ENCODE measurements around the gene KCND3.

The KCND3 gene

GRCh38 chr1:111833334-111833733 lies 156.1 kb downstream of the KCND3 start:
- H3K27me3 ChIP-seq: peaks cover 18% of the 10 kb centered on the region
- H3K36me3 ChIP-seq: no peaks in the 10 kb centered on the region
- H3K4me1 ChIP-seq (ENCODE audit: control insufficient read depth in 1 of 2, insufficient read depth in 1 of 2, low read depth in 1 of 2, low read length in 1 of 2): no peaks in the 10 kb centered on the region
- H3K27ac ChIP-seq: no peak overlapping the region
- H3K4me3 ChIP-seq (ENCODE audit: low read depth in 1 of 2, low read length in 1 of 2): no peak overlapping the region
- no peaks in the 10 kb centered on the region for H3K9me3 ChIP-seq
- TF ChIP-seq, protein P1, sequence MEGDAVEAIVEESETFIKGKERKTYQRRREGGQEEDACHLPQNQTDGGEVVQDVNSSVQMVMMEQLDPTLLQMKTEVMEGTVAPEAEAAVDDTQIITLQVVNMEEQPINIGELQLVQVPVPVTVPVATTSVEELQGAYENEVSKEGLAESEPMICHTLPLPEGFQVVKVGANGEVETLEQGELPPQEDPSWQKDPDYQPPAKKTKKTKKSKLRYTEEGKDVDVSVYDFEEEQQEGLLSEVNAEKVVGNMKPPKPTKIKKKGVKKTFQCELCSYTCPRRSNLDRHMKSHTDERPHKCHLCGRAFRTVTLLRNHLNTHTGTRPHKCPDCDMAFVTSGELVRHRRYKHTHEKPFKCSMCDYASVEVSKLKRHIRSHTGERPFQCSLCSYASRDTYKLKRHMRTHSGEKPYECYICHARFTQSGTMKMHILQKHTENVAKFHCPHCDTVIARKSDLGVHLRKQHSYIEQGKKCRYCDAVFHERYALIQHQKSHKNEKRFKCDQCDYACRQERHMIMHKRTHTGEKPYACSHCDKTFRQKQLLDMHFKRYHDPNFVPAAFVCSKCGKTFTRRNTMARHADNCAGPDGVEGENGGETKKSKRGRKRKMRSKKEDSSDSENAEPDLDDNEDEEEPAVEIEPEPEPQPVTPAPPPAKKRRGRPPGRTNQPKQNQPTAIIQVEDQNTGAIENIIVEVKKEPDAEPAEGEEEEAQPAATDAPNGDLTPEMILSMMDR (IDR thresholded peaks at IDR 0.05): no peak

- no peaks in the 10 kb centered on the region for H3K9me3 ChIP-seq
- H3K27me3 ChIP-seq: peaks cover 18% of the 10 kb centered on the region
- H3K4me1 ChIP-seq (ENCODE audit: control insufficient read depth in 1 of 2, insufficient read depth in 1 of 2, low read depth in 1 of 2, low read length in 1 of 2): no peaks in the 10 kb centered on the region
- H3K4me3 ChIP-seq (ENCODE audit: low read depth in 1 of 2, low read length in 1 of 2): no peak overlapping the region
- TF ChIP-seq, protein P1 (IDR thresholded peaks at IDR 0.05): no peak
- no peak overlapping the region for H3K27ac ChIP-seq
- no peaks in the 10 kb centered on the region for H3K36me3 ChIP-seq
Observed at GRCh38 chr1:111832521-111833155, 156.8 kb downstream of the KCND3 start.

DNA sequence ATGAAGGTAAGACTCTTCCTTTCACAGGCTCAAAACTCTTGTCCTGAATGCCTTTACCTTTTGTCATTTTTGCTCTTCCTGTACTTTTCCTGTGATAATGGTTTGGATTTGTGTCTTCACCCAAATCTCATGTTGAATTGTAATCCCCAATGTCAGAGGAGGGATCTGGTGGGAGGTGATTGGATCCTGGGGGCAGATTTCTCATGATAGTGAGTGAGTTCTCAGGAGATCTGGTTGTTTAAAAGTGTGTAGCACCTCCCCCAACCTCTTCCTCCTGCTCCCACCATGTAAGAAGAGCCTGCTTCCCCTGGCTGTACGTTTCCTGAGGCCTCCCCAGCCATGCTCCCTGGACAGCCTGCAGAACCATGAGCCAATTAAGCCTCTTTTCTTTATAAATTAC lies 158.3 kb downstream of the KCND3 start:
- TF ChIP-seq, protein P1 (IDR thresholded peaks at IDR 0.05): no peak
- H3K27me3 ChIP-seq: peaks cover 18% of the 10 kb centered on the region
- H3K27ac ChIP-seq: no peak overlapping the region
- H3K4me3 ChIP-seq (ENCODE audit: low read depth in 1 of 2, low read length in 1 of 2): no peak overlapping the region
- H3K36me3 ChIP-seq: no peaks in the 10 kb centered on the region
- no peaks in the 10 kb centered on the region for H3K4me1 ChIP-seq (ENCODE audit: control insufficient read depth in 1 of 2, insufficient read depth in 1 of 2, low read depth in 1 of 2, low read length in 1 of 2)
- H3K9me3 ChIP-seq: no peaks in the 10 kb centered on the region

GRCh38 chr1:111827946-111828345 lies 161.5 kb downstream of the KCND3 start:
- Histone ChIP-seq H3K4me1 (ENCODE audit: control insufficient read depth in 1 of 2, insufficient read depth in 1 of 2, low read depth in 1 of 2, low read length in 1 of 2) (no peaks in the 10 kb centered on the region), H3K27me3 (peaks cover 16% of the 10 kb centered on the region), H3K27ac (no peak overlapping the region), H3K36me3 (no peaks in the 10 kb centered on the region), H3K4me3 (ENCODE audit: low read depth in 1 of 2, low read length in 1 of 2) (no peak overlapping the region), H3K9me3 (no peaks in the 10 kb centered on the region)
- TF ChIP-seq, protein P1 (IDR thresholded peaks at IDR 0.05): no peak

DNA sequence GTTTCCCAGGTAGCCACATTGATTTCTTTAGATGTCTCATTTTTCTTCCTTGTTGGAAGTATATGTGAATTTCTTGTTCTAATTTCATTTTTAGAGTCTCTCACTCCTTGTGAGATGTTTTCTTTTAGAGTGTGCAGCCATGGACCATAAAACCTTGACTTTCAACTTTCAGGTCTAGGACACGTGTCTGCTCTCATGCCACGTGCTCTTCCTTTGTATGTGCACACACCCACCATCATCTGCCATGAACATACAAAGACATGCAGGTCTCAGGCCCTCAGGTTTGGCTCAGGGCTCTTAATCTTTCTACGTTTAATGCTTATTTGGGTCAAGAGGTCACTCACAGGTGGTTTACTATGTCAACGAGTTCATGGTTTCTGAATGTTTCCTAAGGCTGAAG lies 163.2 kb downstream of the KCND3 start:
- TF ChIP-seq, protein P1 (IDR thresholded peaks at IDR 0.05): no peak
- Histone ChIP-seq H3K9me3 (no peaks in the 10 kb centered on the region), H3K36me3 (no peaks in the 10 kb centered on the region), H3K4me1 (ENCODE audit: control insufficient read depth in 1 of 2, insufficient read depth in 1 of 2, low read depth in 1 of 2, low read length in 1 of 2) (no peaks in the 10 kb centered on the region), H3K27ac (no peak overlapping the region), H3K27me3 (peaks cover 16% of the 10 kb centered on the region), H3K4me3 (ENCODE audit: low read depth in 1 of 2, low read length in 1 of 2) (no peak overlapping the region)

Data from neutrophil (primary cell).